ENCODE measurements around the gene ACBD4. TPM values are rescaled to one million over a fixed set of nuclear protein-coding genes. Genes with fewer than 3 reads are reported as not detected.

The ACBD4 gene
- 6.3 to 7.7 TPM (median 6.5 TPM) in 5 replicates for total RNA-seq (2022; extraction: Qiagen RNA extraction)

GRCh38 chr17:45135192-45135977 lies at the start of gene ACBD4:
Gene ACBD4, plus strand, starts transcription at chr17:45135687. Its CDS starts 458 bp downstream, at chr17:45136145.

GRCh38 chr17:45132320-45132571 lies 3.2 kb upstream of the ACBD4 start, which contains the start of gene PLCD3:
Gene PLCD3, minus strand, starts transcription at chr17:45132515. Its CDS starts 105 bp downstream, at chr17:45132410.

GRCh38 chr17:45148183-45149036 lies 12.9 kb downstream of the ACBD4 start, which contains the start of gene HEXIM1:
Gene HEXIM1, plus strand, starts transcription at chr17:45148475. Its CDS starts 716 bp downstream, at chr17:45149191.

GRCh38 chr17:45161288-45162024 lies 26.0 kb downstream of the ACBD4 start, which contains the start of gene HEXIM2:
Gene HEXIM2, plus strand, starts transcription at chr17:45161875. Its CDS starts 919 bp downstream, at chr17:45162794.

Other genes with a start within 250 kb of the ACBD4 start
- gene EFTUD2, start 236.2 kb upstream of the ACBD4 start, total RNA-seq (2022; extraction: Qiagen RNA extraction), result 135 to 203 TPM (median 145 TPM) in 5 replicates
- 0.55 to 1.2 TPM (median 0.68 TPM) in 5 replicates for gene GFAP, start 220.2 kb upstream of the ACBD4 start, total RNA-seq (2022; extraction: Qiagen RNA extraction)
- gene KIF18B, start 187.9 kb upstream of the ACBD4 start, total RNA-seq (2022; extraction: Qiagen RNA extraction), result 32.9 to 38.1 TPM (median 37.3 TPM) in 5 replicates
- gene C1QL1, start 167.4 kb upstream of the ACBD4 start, total RNA-seq (2022; extraction: Qiagen RNA extraction), result 15.2 to 32.8 TPM (median 28.1 TPM) in 5 replicates
- 15.9 to 19.3 TPM (median 18.0 TPM) in 5 replicates for gene DCAKD, start 84.1 kb upstream of the ACBD4 start, total RNA-seq (2022; extraction: Qiagen RNA extraction)
- gene NMT1, start 74.4 kb upstream of the ACBD4 start, total RNA-seq (2022; extraction: Qiagen RNA extraction), result 170 to 365 TPM (median 187 TPM) in 5 replicates
- gene PLCD3, start 3.2 kb upstream of the ACBD4 start, total RNA-seq (2022; extraction: Qiagen RNA extraction), result 150 to 181 TPM (median 175 TPM) in 5 replicates
- gene HEXIM1, start 12.8 kb downstream of the ACBD4 start, total RNA-seq (2022; extraction: Qiagen RNA extraction), result 39.5 to 51.7 TPM (median 44.6 TPM) in 5 replicates
- gene HEXIM2, start 26.2 kb downstream of the ACBD4 start, total RNA-seq (2022; extraction: Qiagen RNA extraction), result 13.7 to 19.3 TPM (median 15.3 TPM) in 5 replicates
- gene FMNL1, start 86.2 kb downstream of the ACBD4 start, total RNA-seq (2022; extraction: Qiagen RNA extraction), result 33.0 to 34.4 TPM (median 33.5 TPM) in 5 replicates
- 0.07 to 0.18 TPM (median 0.14 TPM) in 4 of 5 replicates, not detected in the other for gene SPATA32, start 126.4 kb downstream of the ACBD4 start, total RNA-seq (2022; extraction: Qiagen RNA extraction)
- 35.0 to 51.9 TPM (median 42.2 TPM) in 5 replicates for gene MAP3K14, start 181.3 kb downstream of the ACBD4 start, total RNA-seq (2022; extraction: Qiagen RNA extraction)